ENCODE measurements around the gene NINL.
"Not testable (repeated sequence)": the region's sequence is repeated elsewhere in the genome, so short reads cannot be mapped to it uniquely, and the experiment has no call there.

Gene NINL

GRCh38 chr20:25532015-25532751, 53.1 kb downstream of the NINL start:
- DNase-seq, result peak; percentile 79

DNA sequence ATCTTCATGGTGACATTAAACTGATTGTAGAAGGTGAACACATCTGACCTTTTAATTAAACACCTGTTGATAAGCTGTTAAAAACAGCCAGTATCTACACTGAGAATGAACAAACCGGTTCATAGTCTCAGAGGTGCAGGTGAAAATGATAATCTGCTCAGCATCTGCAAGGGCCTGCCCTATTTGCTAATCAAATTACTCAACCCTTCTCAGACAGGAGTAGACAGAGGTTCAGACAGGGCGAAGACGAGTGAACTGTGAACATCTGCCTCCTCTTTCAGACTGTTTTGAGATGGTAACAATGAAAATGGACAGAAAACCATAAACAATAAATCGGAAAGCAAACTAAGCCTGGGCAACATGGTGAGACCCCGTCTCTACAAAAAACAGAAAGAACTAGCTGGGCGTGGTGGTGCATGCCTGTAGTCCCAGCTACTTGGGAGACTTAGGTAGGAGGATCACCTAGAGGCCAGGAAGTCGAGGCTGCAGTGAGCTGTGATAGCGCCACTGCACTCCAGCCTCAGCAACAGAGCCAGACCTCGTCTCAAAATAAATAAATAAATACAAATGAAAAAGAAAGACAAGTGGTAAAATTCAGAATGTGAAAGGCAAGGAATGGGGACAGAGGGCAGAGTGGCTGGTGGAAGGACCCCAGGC, 55.9 kb downstream of the NINL start:
- peak; percentile 77 for DNase-seq

- no peak for DNase-seq
These were observed 57.4 kb downstream of the NINL start for GRCh38 chr20:25527949-25528348.

GRCh38 chr20:25526446-25526845, 58.9 kb downstream of the NINL start:
- DNase-seq, result no peak

- no peak for DNase-seq
These were observed 59.5 kb downstream of the NINL start for GRCh38 chr20:25525867-25526266.

DNA sequence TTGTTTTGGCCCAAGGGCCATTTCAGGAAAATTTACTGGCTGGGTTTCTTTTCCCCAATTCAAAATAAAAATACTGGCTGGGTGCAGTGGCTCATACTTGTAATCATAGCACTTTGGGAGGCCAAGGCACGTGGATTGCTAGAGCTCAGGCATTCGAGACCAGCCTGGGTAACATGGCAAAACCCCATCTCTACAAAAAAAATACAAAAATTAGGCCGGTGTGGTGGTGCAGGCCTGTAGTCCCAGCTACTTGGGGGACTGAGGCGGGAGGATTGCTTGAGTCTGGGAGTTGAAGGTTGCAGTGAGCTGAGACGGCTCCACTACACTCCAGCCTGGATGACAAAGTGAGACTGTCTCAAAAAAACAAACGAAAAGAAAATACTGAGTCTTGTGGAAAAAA, 60.0 kb downstream of the NINL start:
- DNase-seq, result no peak

DNA sequence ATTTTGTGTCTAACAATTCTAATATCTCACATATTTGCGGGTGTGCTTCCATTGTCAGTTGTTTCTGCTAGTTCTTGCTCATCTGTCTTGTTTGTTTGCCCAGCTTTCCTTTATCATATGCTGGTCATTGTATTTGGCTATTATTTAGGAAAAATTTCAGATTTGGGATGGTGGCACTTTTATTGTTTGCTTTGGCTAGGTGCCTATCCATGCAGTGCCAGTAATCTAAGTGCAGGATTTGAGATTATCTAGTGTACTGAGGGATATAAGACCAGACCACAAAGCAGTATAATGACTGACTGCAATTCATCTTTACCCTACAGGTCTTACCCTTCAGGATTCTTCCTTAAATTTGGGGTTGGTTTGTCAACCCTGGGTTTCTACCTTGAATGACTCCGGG, 63.9 kb downstream of the NINL start:
- no peak for DNase-seq

DNA sequence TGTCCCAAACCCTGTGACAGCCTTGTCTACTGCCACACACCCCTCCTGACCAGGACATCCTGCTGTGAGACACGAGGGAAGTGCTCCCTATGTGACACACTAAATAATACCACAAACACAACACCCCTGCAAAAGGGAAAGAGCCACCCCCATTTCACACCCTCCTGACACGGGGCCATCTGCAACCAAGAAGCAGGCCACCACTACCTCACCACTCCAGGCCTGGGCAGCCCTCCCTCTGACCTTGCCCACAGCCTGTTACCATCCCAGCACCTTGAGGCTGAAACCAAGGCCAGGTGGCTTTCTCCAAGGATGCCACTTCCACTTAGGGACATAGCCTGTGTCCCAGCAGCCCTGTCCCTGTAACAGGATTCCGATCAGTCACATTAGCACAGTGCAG, 68.2 kb downstream of the NINL start:
- no peak for DNase-seq

GRCh38 chr20:25514747-25515340, 70.5 kb downstream of the NINL start:
- peak; percentile 6 for DNase-seq

DNA sequence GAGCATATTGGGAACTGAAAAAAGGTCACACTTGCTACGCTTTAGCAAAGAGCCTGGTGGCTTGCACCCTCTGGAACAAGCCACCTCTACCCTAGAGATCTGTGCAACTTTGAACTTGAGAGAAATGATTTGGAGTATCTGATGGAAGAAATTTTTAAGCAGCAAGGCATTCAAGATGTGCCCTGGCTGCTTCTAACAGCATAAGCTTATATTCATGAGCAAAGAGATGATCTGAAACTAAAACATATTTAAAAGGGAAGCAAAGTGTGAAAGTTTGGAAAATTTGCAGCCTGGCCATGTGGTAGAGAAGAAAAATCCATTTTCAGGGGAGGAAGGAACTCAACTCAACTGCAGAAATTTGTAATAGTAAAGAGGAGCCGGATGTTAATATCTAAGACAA, 71.1 kb downstream of the NINL start:
- no peak for DNase-seq

DNA sequence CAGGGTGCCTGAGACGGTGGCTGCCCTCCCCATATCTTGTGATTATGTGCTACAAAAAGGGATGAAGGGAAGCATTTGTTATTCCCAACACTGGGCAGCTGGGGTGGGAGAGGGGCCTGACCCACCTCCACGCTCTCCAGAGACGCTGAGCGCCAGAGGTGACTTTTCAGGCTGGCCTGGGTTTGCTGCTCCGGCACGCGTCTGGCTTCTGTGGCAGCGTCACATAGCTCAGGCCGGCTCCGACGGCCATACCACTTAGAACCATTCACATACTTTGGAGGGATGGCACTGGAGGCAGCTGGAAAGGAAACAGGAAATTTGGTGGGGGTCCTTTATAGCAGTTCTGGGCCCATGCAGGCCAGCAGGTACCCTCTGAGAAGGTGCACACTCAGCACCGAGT, 72.6 kb downstream of the NINL start:
- DNase-seq, result no peak

- no peak for DNase-seq
These were observed 74.1 kb downstream of the NINL start for GRCh38 chr20:25511183-25511582.

- no peak for DNase-seq
These were observed 74.6 kb downstream of the NINL start for GRCh38 chr20:25510721-25511120.

- no peak for DNase-seq
These were observed 75.1 kb downstream of the NINL start for GRCh38 chr20:25510202-25510601.

DNA sequence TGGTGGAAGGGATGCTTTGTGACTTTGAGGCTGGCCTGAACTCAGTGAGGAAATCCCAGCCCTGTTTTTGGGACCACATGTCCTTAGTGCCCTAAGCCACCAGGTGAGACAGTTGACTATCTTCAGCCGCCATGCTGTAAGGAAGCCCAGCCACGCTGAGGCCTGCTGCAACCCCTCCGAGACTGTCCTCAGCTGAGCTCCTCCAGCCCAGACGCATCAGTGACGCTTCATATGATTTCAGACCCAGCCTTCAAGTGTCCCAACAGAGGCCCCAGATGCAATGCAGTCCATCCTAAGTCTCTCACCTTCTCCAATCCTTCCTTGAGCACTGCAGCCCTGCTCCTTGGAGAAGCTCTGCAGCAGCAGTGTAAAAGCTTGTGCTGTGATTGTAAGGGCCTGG, 76.2 kb downstream of the NINL start:
- DNase-seq, result no peak

GRCh38 chr20:25508083-25508770, 77.1 kb downstream of the NINL start:
- DNase-seq, result no peak

DNA sequence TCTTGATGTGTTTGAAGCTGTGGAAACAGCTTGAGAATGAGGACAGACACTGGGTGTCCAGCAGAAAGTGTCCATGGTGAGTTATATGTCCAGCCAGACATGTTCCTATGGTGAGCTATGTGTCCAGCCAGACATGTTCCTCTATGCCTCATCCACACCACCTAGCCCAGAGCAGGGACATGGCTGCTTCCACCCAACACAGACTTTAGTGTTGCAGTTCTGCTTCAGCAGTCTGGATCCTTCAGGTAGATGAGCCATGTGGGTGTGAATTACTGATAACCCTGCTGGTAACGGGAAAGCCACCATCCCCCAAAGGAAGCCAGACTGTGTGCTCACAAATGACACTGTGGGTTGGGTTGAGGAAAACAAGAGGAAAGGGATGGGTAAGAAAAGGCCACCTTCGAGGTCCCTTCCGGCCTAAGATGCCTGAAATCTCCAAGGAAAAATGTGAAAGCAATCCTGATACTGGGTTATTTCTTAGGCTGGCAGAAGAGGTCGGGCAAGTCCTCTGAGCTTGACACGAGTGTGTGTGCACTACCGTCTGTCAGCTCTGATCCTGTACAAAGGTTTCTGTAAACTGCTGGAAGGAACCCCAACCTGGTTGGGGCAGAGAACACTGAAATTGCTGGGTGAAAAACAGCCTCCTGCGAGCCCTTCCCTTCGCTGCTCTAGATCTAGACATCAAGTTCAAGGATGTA, 77.8 kb downstream of the NINL start:
- DNase-seq, result no peak

- DNase-seq, result no peak
These were observed 80.8 kb downstream of the NINL start for GRCh38 chr20:25504366-25505135.

GRCh38 chr20:25503936-25504335, 81.4 kb downstream of the NINL start:
- no peak for DNase-seq

GRCh38 chr20:25503051-25503639, 82.2 kb downstream of the NINL start:
- DNase-seq, result not testable (repeated sequence)

DNA sequence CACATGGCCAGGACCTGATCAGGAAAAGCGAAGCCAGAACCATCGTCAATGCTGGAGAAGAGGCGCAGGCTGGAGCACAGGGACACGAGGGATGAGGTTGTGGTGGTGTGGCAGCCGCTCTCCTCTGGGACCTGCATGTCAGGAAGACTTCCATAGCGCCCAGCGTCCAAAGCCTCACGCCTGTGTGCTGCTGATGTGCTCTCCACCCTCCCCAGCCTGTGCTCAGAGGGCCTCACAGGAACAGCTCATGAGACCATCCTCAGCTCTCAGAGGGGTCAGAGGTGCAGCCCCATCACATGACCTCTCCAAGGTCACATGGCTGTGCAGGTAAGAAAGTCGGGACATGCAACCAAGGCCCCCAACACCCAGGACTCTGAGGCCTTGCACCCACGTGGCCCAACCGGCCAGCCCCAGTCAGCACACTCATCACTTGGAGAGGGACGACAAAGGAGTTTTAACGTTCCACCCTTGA, 84.4 kb downstream of the NINL start:
- no peak for DNase-seq

All from NCI-H82 (cell line).